Stimulated activated CD8-positive, alpha-beta memory T cell treated with anti-CD3 and anti-CD28 coated beads, Interleukin-4, amount 100 ng/mL, for 48 hours (primary cell): ENCODE data around the gene THBS2.

Experiments used
- DNase-seq: peaks from one replicate; pipeline ENCODE4 v3.0.0-alpha.2; 2020

The THBS2 gene

DNA sequence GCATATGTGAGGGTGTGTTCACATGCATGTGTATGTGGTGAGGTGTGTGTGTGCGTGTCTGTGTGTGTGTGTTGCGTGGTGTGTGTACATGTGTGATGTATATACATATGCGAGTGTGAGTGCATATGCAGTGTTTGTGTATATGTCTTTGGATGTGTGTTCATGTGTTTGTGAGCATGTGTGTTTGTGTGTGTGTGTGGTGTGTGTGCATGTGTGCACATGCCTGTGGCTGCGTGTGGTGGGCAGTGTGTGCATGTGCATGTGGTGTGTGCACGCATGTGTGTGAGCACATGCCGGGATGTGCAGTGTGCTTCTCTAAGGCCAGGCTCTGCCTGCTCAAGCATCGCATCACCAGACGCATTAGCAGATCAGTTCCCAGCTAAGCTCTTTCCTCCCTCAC is 5.7 kb downstream of the THBS2 start:
- DNase-seq: no peak

DNA sequence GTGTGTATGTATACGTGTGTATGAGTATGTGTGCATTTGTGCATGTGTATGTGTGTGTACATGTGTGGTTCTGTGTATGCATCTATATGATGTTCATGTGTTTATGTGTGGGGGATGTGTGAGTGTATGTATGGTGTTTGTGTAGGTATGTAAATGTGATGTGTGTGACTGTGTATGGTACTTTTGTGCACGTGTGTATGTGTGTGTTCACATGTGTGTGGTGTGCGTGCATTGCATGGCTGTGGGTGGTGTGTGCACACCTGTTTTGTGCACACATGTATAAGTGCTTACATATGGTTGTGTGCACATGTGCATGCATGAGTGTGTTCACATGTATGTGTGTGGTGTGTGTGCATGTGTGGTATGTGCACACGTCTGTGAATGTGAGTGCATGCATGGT is 6.2 kb downstream of the THBS2 start:
- DNase-seq: no peak

- DNase-seq: no peak
These were observed 7.2 kb downstream of the THBS2 start for GRCh38 chr6:169246445-169246844.

GRCh38 chr6:169244684-169245383 is 8.8 kb downstream of the THBS2 start:
- DNase-seq: no peak

- no peak for DNase-seq
These were observed 10.0 kb downstream of the THBS2 start for GRCh38 chr6:169243661-169244060.

DNA sequence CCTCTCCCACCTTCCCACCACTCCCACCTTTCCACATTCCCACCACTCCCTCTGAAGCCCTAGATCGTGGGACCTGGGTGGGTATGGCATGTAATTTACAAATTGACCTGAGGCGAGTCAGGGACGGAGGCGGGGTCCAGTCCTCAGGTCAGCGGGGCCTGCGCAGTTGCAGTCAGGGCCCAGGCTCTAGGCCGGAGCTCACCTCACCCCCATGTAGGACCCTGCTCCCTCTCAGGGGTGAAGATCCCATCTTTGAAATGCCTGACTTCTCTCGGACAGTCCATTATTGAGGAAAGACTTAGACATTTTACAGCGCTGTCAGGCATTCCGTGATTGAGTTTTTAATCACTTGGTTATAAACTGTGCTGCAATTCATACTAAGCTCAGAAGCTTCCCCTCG is 10.5 kb downstream of the THBS2 start:
- DNase-seq: no peak

DNA sequence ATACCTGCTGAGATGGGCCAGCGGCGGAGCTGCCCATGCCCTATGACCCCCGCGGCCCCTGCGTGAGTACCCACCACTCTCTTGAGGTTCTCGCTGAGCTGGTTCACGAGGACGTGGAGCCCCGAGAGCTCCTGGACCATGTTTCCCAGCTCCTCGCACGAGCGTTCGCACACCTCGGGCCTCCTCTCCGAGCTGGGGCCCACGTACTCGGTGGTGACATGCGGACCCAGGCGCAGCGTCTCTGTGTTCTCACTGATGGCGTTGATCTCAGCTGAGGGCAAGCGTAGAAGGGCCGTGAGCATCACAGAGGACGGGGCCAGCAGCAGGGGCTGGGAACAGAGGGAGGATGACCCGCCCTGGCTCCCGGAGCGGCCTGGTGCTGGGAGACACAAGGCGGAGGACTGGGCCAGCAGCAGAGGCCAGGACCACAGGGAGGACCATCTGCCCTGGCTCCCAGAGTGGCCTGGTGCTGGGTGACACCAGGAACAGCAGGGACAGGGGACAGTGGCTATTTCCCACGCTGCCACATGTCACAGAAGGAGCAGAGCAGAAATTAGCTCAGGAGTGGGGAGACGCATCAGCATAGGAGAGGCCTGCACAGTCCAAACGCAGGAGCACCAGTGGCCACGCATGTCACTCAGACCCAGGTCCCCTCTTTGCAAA is 11.8 kb downstream of the THBS2 start:
- no peak for DNase-seq

- no peak for DNase-seq
These were observed 12.9 kb downstream of the THBS2 start for GRCh38 chr6:169240591-169241390.

- no peak for DNase-seq
These were observed 13.5 kb downstream of the THBS2 start for GRCh38 chr6:169240125-169240524.

- DNase-seq: no peak
These were observed 14.5 kb downstream of the THBS2 start for GRCh38 chr6:169239181-169239580.

DNA sequence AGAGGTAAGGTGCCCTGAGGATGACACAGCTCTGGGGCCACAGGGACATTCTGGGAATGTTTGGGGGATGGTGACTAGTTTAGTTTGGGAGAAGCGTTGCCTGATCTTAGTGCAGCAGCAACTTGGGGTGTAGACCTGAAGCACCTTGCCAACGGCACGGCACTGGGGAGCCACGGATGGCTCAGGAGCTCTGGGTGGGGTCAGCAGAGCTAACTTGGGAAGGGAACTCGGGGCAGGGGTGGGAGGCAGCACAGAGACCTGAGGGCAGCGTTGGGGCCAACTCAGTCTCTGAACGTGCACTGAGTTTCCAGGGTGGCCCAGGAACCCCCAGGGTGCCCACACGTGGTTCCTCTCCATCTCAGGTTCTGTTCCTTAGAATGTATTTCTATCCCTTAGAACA is 14.9 kb downstream of the THBS2 start:
- no peak for DNase-seq

DNA sequence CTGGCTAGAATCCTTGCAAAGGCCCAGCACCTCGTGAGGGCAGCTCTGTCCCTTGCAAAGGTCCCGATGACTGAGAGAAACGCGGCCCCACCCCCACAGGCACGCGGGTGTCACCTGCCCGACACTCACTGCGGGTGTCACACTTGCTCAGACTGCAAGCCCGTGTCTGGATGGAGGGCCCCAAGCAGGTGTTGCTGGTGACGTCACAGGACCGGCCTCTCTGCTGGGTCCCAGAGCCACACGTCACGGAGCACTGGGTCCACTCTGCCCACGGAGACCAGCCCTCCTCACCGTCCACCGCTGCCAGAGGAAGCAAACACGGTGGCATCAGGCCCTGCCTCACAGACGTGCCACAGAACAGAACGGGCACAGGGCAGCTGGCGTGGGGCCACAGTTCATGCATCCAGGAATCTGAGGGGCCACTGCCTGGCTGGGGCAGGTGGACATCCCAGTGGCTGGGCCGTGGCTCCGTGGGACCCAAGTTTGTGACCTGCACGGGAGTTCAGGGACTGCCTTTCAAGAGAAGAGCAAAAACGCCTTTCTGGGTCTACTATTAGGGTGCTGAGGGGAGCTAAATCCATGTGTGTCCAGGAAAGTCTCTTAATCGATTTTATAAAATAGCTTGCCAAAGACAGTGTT is 16.0 kb downstream of the THBS2 start:
- DNase-seq: no peak

GRCh38 chr6:169236988-169237387 is 16.7 kb downstream of the THBS2 start:
- DNase-seq: no peak

- no peak for DNase-seq
These were observed 17.1 kb downstream of the THBS2 start for GRCh38 chr6:169236545-169236944.

GRCh38 chr6:169235286-169235685 is 18.4 kb downstream of the THBS2 start:
- no peak for DNase-seq

DNA sequence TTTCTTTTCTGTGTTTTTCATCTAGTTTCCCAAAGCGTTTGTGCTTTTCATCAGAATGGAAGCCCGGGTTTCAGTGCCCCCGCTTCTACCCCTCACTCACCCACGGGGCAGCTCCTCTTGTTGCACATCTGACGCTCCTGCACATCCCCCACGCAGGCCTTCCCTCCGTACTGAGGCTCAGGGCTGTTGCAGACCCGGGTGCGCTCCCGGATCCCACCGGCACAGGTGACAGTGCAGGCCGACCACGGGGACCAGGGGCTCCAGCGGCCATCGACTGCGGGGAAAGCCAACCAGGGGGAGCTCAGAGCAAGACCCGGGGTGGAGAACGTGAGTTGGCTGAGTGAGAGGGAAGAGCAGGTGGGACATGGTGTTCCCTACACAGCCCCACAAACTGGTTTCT is 19.0 kb downstream of the THBS2 start:
- DNase-seq: no peak

- DNase-seq: no peak
These were observed 19.8 kb downstream of the THBS2 start for GRCh38 chr6:169233832-169234231.

- no peak for DNase-seq
These were observed 20.5 kb downstream of the THBS2 start for GRCh38 chr6:169233181-169233580.

DNA sequence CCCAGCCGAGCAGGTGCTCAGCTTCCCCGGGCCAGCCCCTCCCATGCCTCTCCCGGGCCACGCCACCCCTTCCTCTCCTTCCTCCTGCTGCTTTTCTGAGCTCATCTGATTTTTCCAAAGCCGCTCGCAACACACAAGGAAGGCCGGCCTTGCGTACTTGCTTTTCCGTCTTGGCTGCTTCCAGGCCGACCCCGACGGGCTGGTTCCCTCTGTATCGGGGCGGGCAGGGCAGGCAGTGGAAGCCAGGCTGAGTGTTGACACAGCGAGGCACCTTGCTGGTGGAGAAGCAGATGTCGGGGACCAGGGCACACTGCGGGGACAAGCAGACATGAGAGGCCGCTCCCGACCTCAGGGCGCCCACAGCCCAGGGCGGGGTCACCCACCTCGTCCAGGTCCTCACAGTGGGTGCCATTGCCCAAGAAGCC is 21.1 kb downstream of the THBS2 start:
- no peak for DNase-seq

DNA sequence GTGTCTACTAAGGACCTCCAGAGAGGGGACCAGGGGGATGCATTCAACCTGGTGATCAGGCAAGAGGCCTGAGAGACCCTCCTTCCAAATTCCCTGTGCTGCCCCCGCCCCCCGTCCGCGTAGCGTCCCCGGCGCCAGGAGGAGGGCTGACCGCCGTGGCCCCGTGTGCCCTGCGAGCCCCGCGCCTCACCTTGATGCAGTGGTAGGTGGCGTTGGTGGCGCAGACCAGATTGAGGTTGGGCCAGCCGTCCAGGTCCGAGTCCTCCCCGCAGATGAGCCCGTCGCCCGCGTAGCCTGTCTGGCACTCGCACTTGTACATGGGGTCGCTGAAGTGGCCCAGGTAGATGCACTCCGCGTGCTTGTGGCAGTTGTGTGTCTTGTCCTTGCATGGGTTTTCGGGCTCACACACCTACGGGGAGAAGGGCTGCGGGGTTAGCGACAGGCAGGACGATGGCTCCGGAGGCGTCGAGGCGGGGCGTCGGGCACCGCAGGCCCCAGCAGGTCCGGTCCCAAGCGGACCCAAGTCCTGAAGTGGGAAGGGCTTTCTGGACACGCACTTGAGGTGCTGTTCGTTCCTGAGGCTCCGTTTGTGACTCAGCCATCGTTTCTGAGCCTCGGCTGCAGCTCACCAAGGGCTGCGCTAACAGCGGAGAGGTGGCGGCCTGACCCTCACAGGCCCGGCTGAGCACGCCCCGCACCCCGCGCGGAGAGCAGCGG is 21.7 kb downstream of the THBS2 start:
- DNase-seq: no peak

- no peak for DNase-seq
These were observed 22.5 kb downstream of the THBS2 start for GRCh38 chr6:169230946-169231789.

DNA sequence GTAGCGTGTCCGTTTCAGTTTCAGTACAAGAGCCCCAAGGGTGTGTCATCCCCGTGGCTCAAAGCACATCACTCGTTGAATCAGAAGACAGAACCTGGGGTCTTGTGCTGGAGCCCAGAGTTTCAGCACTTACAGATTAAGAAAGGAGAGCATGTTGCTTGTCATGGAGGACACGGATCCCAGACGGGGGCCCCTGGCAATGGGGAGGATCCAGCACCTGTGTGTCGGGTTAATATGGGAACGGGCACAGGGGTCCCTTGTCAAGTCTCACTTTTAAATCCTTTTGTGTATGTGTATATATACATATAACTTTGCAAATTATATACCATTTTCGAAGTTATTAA is 23.4 kb downstream of the THBS2 start:
- DNase-seq: no peak
